GM21723 (cell line): ENCODE results near the gene SLC32A1.

Experiments
- ATAC-seq: cut with Tn5 transposase; IDR thresholded peaks from one replicate; pipeline ENCODE4 v1.9.1; 2021; ENCODE audit warnings: mild to moderate bottlenecking, moderate library complexity; ENCODE audit not compliant: unreplicated experiment

The SLC32A1 gene

GRCh38 chr20:38751360-38751976, 27.2 kb downstream of the SLC32A1 start:
- ATAC-seq = no peak

- no peak for ATAC-seq
These were observed 27.7 kb downstream of the SLC32A1 start for GRCh38 chr20:38752029-38752428.

GRCh38 chr20:38754924-38755323, 30.6 kb downstream of the SLC32A1 start:
- no peak for ATAC-seq

- ATAC-seq = no peak
These were observed 31.1 kb downstream of the SLC32A1 start for GRCh38 chr20:38755324-38755910.

GRCh38 chr20:38757145-38757775, 33.0 kb downstream of the SLC32A1 start:
- no peak for ATAC-seq

- ATAC-seq = no peak
These were observed 34.8 kb downstream of the SLC32A1 start for GRCh38 chr20:38759106-38759505.

GRCh38 chr20:38760978-38761377, 36.7 kb downstream of the SLC32A1 start:
- no peak for ATAC-seq

- ATAC-seq = no peak
These were observed 37.9 kb downstream of the SLC32A1 start for GRCh38 chr20:38762174-38762573.

GRCh38 chr20:38763616-38764015, 39.3 kb downstream of the SLC32A1 start:
- no peak for ATAC-seq

- no peak for ATAC-seq
These were observed 40.5 kb downstream of the SLC32A1 start for GRCh38 chr20:38764567-38765318.

GRCh38 chr20:38766071-38766470, 41.8 kb downstream of the SLC32A1 start:
- no peak for ATAC-seq

- ATAC-seq = no peak
These were observed 45.4 kb downstream of the SLC32A1 start for GRCh38 chr20:38769376-38770295.

GRCh38 chr20:38770546-38770945, 46.3 kb downstream of the SLC32A1 start:
- ATAC-seq = no peak

- no peak for ATAC-seq
These were observed 46.7 kb downstream of the SLC32A1 start for GRCh38 chr20:38770970-38771369.

GRCh38 chr20:38771621-38772020, 47.3 kb downstream of the SLC32A1 start:
- ATAC-seq = no peak

GRCh38 chr20:38774167-38774566, 49.9 kb downstream of the SLC32A1 start:
- ATAC-seq = no peak

- no peak for ATAC-seq
These were observed 52.1 kb downstream of the SLC32A1 start for GRCh38 chr20:38776363-38776762.
